ENCODE results near the gene RIMS3.
"Not testable (repeated sequence)": the region's sequence is repeated elsewhere in the genome, so short reads cannot be mapped to it uniquely, and the experiment has no call there.

Gene RIMS3

DNA sequence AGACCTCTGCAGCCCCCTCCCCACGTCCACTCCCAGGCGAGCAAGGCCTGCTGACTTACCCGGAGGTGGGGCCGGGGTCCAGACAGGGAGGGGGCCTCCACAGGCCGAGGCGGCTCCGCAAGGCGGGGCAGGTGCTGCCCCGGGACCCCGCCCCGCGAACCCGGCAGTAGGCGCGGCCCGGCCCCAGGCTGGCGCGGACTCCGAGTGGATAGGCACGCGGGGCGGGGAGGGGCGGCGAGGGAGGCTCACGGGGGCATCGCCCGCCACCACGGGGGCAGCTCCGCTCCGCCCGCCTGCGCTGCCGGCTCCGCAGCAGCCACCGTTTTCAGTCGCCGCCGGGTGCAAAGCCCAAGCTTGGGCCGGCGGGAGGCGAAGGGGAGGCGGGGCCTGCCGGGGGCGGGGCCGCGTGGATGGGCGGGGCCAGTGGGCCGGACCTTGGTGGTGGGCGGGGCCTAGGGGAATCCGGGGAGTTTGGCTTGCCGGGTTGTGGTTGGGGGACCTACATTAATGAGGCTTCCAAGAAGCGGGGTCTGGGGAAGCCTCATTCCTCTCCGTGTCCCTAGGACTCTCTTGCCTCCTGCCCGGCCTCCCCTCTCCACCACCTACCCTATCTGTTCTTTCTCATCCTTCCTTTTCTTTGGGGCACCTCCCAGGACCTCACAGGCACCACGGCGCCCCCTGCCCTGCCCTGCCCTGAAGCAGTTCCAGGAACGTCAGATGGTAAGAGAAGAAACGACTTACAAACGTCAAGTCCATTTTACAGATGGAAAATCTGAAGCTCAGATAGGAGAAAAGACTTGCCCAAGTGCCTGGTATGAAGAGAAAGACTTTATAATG is at the start of gene RIMS3:
Gene RIMS3, minus strand, starts transcription at position 348 of the 837 bp plus-strand sequence. CDS start 23,757 bp downstream, outside the sequence.
- no peak for DNase-seq

DNA sequence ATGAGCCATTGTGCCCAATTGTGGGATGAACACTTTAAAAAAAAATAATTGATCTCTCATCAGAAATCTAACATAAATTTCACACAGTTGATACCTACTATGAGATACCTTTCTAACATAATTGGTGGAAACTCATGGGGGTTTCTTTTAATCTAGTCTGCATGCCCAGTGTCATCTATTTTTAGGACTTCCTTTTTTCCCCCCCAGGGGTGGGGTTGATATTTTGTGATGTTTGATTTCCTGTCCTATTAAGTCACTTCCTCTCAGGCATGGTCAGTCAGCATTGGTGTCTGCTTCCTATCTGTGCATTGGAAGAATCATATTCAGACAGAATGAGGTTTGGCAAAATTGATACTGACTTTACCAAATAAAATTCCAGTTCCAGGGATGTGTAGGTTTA is 47.5 kb upstream of the RIMS3 start:
- no peak for DNase-seq

DNA sequence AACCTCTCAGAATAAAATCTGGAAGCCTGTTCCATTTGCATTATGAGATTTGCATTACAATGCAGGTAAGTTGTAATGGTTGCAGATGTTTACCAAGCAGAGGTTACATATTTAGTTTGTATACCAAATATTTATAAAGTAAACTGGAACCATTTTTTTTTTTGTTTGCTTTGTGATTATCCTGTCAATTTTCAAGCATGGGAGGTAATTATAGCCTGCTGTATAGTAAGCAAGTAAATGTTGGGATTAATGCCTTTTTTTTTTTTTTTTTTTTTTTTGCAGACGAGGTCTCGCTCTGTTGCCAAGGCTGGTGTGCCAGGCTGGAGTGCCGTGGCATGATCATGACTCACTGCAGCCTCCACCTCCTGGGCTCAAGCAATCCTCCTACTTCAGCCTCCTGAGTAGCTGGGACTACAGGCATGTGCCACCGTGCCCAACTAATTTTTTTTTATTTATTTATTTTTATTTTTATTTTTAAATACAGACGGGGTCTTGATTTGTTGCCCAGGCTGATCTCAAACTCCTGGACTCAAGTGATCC is 47.0 kb upstream of the RIMS3 start:
- no peak for DNase-seq

DNA sequence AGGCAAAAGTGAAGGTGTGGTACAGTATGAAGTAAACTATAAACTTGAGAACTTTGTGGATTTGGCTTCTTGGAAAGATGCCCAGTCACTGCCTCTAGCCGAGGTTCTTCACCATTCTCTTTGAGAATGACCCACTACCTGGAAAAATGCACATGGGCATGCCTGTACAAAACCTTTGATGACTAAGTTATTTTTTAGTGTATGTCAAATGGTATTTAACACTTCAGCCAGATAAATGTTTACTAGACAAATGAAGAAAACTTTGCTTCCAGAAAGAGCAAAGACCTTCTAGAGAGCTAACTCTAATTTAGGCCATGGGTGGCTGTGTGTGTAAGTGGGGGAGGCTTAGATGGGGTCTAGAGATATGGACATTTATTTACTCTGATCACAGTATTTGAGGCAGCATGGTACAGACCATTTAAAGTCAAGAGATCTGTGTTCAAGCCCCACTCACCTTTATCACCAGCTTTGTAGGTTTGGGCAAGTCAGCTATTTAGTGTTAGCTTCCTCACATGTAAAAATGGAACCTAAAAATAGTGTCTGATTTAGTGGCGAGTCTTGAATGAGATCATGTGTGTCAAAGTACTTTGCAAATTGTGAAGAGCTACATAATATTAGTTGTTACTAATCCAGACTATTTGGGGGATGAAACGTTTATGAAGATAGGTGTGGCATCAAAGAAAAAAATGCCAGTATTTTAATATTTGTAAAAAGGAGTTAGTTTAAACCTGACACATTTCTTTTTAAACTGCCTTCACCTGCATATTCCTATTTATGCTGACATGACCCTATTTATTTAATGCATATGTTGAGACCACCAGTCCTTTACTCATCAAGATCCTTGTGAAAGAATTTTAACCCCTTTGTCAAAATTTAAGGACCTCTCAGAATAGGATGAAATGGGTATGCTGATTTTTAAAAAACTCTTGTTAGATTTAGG is 46.3 kb upstream of the RIMS3 start:
- no peak for DNase-seq

DNA sequence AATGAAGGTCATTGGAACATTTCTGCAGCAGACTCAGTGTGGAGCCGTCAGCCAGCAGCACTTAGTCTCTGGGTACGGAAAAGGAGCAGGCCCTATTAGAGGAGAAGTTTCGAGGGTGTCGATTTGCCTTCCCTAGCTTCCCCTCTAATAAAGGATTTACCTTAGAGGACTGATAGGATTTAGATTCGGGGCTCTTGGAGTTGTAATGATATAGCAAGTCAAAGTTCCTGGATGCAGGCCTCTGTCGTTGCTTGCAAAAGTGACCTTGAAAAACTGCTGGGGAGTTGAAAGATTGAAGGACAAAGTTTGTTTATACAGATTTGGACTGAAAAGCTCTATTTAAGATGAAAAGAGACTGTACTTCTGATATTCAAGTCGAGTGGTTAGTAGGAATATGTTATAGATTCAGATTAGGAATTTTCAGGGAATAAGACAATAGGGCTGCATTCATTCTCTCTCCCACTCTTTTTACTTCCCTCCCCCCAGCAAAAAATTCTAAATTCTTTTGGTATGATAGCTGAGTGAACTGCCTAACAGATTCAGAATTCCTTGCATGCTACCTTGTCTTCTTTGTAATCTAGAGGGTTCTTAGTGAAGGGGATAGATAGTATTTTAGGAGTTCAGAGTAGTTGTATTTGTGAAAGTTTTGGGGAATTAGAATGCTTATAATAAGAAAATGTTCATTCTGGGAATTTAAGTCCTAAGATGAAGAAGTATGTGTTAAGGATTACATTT is 45.3 kb upstream of the RIMS3 start:
- DNase-seq, result no peak

- no peak for DNase-seq
These were observed 44.4 kb upstream of the RIMS3 start for GRCh38 chr1:40709802-40710278.

- DNase-seq, result no peak
These were observed 43.8 kb upstream of the RIMS3 start for GRCh38 chr1:40709100-40709801.

DNA sequence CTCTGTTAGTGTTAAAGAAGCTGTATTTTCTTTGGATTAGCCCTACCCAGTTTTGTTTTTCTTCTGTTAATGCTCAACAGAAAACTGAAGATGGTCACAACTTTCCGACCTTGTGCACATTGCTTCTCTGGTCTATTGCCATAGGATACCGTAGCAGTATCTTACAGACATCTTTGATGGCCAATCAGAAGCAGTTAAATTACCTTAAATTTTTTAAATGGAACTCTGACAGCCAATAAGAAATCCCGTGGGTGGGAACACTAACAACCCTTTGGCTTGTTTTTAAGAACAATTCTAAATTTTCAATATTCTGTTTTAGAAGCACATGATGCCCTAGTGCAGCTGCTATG is 43.2 kb upstream of the RIMS3 start:
- no peak for DNase-seq

GRCh38 chr1:40706626-40707025 is 41.1 kb upstream of the RIMS3 start:
- DNase-seq, result no peak

- DNase-seq, result no peak
These were observed 39.6 kb upstream of the RIMS3 start for GRCh38 chr1:40704817-40705733.

DNA sequence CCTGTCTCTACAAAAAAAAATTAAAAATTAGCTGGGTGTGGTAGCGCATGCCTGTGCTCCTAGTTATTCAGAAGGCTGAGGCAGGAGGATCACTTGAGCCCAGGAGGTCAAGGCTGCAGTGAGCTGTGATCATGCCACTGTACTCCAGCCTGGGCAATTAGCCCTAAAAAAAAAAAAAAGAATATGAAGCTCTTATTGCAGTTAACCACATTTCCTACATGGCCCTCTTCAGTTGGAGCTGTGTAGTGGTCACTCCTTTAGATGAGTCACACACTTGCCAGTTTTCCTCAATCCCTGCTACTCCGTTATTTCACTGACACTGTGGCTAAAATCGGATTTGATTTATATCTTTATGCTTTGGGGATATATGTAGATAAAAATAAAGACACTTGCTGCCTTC is 37.8 kb upstream of the RIMS3 start:
- no peak for DNase-seq

DNA sequence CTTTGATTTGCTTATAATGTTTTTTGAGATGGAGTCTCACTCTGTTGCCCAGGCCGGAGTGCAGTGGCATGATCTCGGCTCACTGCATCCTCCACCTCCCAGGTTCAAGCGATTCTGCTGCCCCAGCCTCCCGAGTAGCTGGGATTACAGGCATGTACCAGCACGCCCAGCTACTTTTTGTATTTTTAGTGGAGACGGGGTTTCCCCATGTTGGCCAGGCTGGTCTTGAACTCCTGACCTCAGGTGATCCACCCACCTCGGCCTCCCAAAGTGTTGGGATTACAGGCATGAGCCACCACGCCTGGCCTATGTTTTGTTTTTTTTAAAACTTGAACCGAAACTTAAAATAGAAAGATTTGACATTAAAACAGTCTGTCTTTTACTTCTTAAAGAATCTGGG is 37.3 kb upstream of the RIMS3 start:
- DNase-seq, result not testable (repeated sequence)

DNA sequence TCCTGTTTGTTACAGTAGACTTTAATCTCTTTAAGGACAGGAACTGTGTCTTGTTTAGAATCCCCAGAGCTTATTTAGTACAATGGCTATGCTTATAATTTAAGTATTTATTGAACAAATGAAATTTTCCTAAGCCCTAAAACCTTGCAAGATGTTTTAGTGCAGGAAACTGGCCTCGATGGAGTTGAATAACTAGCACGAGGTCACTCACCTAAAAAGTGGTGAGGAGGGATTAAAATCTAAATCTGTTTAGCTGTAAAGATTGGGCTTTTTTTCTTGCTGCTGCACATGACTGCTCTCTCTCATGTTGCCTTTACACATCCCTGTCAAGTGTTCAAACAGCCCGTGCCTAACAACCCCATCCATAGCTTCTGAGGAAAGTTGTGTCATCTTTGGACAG is 36.2 kb upstream of the RIMS3 start:
- no peak for DNase-seq

- DNase-seq, result no peak
These were observed 34.3 kb upstream of the RIMS3 start for GRCh38 chr1:40699787-40700186.

DNA sequence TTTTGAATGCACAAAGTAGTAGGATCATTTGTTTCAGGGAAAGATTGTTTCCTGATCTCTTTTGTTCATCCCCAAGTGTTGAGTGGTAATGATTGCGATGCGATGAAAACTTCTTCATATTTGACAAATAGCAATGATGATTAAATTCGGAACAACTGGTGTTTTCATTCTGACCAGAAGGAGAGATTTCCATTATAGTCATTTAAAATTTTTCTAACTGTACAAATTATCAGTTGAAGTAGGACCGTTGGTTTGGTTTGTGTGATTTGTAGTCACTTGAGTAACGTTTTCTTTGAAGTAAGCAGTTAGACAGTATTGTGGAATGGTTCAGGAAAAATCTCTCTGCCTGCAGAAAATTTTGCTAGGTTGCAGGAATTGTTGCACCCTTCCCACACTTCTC is 32.0 kb upstream of the RIMS3 start:
- no peak for DNase-seq

GRCh38 chr1:40696294-40696693 is 30.8 kb upstream of the RIMS3 start:
- DNase-seq, result no peak

- DNase-seq, result no peak
These were observed 28.9 kb upstream of the RIMS3 start for GRCh38 chr1:40694353-40694874.

- DNase-seq, result no peak
These were observed 27.9 kb upstream of the RIMS3 start for GRCh38 chr1:40693425-40693824.

DNA sequence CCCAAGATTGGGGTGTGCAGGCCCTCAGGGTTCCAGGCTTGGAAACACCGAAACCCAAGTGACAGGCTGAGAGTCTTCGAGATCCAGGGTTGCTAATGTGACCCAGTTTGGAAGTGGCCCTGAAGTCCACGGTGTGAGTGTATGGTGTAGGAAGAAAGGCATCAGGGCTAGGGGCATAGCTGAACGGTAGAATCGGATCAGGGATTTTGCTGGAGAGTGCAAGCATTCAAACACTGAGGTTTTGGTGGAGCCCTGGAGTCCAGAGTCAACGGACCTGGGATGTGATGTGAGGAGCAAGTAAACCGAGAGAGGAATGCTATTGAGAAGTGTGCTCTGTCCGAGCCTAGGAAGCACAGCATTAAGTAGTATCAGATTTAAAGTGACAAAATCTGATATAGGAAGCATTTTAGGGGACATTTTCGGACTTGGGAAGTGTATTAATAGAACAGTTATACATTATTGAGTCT is 27.0 kb upstream of the RIMS3 start:
- no peak for DNase-seq

Measured in cortex of kidney (tissue), 1 donor.